ENCODE results near the gene GDI2.

GRCh38 chr10:5761220-5761619, 52.0 kb downstream of the GDI2 start:
- TF ChIP-seq GATA2 (IDR thresholded peaks at IDR 0.05; ENCODE audit: low read depth, low read length), result no peak
- no peak for TF ChIP-seq GATA3 (IDR thresholded peaks at IDR 0.05; ENCODE audit: low read depth, low read length)
